ENCODE data around the gene ADAD2.

ADAD2 gene

DNA sequence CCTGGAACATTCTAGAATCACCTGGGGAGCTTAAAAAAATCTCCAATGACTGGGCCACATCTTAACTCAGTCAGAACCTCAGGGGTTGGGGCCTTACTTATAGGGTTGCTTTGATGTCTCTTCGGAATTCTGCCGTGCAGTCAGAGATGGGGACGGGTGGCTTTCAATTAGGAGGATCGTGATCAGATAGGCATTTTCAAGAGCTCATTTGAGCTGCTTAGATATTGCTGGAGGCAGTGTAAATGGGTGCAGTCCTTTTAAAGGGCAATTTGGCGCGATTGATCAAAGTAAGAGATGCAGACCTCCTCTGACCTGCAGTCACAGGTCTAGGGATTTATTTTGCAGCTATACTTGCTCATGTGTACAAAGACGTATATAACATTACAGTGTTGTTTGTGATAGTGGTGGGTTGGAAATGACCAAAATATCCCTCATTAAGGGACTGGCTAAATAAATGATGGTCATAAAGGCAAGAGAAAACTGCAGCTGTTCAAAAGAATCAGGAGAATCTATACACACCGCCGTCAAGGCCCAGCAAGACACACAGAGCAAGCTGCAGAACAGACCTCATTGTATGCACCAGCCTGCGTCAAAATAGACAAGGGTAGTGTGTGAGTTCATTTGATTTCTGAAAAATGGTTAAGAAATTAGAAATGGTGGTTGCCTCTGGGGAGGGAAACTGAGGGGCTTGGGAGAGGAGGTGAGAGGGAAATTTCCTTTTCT, 55.2 kb downstream of the ADAD2 start:
- no peak for DNase-seq (ENCODE audit: low read depth in 2 of 2)

DNA sequence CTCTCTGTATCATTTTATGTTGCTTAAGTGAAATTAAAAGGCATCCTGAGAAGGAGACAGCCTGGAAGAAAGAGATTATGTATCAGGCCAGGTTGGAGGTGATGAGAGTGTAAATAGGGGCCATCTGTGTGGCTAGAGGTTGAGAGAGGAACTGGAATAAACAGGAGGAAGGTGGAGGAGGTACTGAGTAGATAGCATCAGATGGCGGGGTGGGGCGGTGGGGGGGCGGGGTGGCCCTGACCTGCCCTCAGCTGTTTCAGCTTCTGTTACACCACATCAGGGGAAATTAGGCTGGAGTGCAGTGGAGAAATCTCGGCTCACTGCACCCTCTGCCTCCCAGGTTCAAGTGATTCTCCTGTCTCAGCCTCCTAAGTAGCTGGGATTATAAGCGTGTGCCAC, 55.7 kb downstream of the ADAD2 start:
- no peak for DNase-seq (ENCODE audit: low read depth in 2 of 2)
